Upper lobe of left lung (tissue), 4 donors: ENCODE measurements around the gene RACK1.

Source experiments
- EP300 ChIP-seq, 4 donors: sonication (generic); formaldehyde crosslinking; IDR thresholded peaks; one replicate each; pipeline ENCODE4 v1.5.1; 2017; ENCODE audit warnings: antibody characterized with exemption in 4 of 4, control low read depth in 2 of 4
- POLR2AphosphoS5 ChIP-seq, 2 donors: sonication (generic); formaldehyde crosslinking; IDR thresholded peaks; one replicate each; pipeline ENCODE4 v1.5.1; 2017; ENCODE audit warnings: antibody characterized with exemption in 2 of 2
- TF ChIP-seq, protein P1 (sequence below), 6 experiments: fragments of 450-650 bp in 4 of 6; fragments of 200-600 bp in 2 of 6; sonication (generic) in 2 of 6; IDR thresholded peaks; one replicate each; pipeline ENCODE4 v1.5.1; 2016 to 2019; ENCODE audit warnings: antibody characterized with exemption in 6 of 6

DNA sequence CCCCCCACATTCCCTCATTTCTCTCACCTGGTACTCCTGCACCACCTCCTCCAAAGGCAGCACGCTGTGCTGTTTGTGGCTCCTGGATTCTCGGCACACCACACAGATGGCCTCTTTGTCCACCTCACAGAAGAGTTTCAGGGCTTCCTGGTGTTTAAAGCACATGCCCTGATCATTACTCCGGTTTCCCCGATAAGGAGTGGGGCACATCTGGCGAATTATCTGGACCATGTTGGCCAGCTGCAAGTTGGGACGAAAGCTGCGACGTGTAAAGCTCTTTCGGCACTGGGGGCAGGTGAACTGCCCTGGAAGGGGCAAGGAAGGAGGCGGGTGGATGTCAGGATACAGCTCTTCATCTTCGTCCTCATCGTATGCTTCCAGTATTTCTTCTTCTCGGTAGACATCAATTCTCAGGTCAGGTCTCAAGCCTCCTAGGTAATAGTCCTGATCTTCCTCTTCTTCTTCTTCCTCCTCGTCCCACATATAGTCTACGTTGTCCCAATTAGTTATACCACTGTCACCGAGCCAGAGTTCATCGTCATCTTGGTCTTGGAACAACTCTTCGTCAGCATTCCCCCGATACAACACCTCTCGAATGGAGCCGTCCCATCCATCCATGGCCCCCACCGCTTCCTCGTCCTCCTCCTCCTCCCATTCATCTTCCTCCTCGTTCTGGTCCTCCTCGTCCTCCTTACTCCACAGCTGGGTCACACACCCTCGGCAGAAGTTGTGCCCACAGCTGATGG, 16.4 kb upstream of the RACK1 start:
- TF ChIP-seq, protein P1, sequence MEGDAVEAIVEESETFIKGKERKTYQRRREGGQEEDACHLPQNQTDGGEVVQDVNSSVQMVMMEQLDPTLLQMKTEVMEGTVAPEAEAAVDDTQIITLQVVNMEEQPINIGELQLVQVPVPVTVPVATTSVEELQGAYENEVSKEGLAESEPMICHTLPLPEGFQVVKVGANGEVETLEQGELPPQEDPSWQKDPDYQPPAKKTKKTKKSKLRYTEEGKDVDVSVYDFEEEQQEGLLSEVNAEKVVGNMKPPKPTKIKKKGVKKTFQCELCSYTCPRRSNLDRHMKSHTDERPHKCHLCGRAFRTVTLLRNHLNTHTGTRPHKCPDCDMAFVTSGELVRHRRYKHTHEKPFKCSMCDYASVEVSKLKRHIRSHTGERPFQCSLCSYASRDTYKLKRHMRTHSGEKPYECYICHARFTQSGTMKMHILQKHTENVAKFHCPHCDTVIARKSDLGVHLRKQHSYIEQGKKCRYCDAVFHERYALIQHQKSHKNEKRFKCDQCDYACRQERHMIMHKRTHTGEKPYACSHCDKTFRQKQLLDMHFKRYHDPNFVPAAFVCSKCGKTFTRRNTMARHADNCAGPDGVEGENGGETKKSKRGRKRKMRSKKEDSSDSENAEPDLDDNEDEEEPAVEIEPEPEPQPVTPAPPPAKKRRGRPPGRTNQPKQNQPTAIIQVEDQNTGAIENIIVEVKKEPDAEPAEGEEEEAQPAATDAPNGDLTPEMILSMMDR (IDR thresholded peaks at IDR 0.05) = no peak
- no peak for TF ChIP-seq POLR2AphosphoS5 (IDR thresholded peaks at IDR 0.05)
- no peak for TF ChIP-seq EP300 (IDR thresholded peaks at IDR 0.05)
